HG03558 (cell line): Measurements from ENCODE around the gene TCF25.
"Not testable (repeated sequence)": the region's sequence is repeated elsewhere in the genome, so short reads cannot be mapped to it uniquely, and the experiment has no call there.

Experiments used
- ATAC-seq: cut with Tn5 transposase; IDR thresholded peaks from one replicate; pipeline ENCODE4 v1.9.1; 2021; ENCODE audit warnings: moderate number of reproducible peaks; ENCODE audit not compliant: unreplicated experiment; ENCODE audit errors: extremely low read depth

Gene TCF25

DNA sequence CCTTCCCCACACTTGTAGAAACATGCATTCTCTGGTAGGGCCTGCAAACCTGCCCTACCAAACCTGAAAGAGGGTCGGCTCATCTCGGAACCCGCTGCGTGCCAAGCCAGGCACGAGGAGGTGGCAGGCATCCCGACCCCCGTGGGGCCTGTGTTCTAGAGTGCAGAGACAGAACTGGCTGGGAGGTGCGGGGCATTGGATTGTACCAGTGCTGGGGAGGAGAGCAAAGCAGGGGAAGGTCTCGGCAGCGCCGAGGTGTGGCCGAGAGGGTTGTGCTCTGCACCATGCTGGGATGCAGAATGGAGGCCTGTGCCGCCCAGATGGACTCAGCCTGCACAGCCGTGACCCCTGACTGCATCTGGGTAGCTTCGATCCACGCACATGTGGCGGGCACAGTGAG lies 27.5 kb downstream of the TCF25 start:
- no peak for ATAC-seq

GRCh38 chr16:89902980-89903379 lies 29.6 kb downstream of the TCF25 start:
- ATAC-seq, result no peak

DNA sequence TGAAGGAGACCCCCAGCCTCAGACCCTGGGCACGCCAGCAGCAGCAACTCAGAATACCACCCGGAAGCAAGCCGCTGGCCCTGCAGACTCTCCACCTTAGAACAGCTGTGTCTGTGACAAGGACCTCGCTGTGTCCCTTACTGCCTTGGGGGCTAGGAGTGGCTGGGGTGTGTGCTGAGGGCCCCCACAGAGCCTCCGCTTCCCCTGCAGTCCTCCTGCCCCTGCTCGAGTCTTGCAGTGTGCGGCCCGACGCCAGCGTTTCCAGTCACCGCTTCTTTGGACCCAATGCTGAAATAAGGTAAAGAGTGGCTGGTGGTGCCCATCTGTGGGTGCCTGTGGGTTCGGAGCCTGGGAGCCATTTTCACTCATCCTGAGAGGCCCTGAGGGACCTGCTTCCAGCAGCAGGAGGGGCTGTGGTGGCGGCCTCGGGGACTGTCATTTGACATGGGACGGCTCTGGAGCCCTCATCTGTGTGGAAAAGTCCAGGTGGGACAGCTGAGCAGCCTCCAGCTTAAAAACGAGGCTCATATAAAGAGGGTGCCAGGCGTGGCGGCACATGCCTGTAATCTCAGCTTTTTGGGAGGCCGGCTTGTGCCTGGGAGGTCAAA lies 30.6 kb downstream of the TCF25 start:
- no peak for ATAC-seq

DNA sequence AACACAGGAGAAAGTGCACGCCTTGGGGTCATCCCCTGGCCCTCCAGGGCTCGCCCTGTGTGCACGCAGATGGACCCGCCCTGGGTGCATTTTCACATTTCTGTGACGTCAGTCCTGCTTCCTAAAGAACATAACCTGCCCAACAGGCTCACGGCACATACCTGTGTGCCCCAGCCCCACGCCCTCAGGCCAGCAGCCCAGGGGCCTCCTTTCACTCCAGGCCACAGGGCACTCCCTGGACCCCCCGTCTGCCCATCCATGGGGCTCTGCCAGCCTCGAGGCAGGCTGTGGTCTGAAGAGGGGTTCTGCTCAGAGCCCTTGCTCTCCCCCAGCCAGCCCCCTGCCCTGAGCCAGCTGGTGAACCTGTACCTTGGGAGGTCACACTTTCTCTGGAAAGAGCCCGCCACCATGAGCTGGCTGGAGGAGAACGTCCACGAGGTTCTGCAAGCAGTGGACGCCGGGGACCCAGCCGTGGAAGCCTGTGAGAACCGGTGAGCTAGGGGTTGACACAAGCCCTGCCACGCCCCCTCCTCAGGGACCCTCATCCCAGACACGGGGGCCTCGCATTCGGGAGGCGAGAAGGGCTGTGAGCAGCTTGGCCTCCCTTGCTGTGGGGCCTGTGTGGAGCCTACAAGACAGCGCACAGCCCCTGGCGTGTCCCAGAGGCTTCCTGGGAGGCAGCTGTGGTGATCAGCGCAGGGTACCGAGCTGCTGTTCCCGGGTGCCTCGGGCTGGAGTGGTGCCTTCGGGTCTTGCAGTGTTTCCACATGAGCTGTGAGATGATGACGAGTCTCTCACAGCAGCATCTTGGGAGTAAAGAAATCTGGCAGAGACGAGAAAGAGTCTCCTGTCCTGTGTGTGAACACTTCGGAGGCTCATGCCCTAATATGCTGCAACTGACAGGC lies 31.5 kb downstream of the TCF25 start:
- no peak for ATAC-seq

DNA sequence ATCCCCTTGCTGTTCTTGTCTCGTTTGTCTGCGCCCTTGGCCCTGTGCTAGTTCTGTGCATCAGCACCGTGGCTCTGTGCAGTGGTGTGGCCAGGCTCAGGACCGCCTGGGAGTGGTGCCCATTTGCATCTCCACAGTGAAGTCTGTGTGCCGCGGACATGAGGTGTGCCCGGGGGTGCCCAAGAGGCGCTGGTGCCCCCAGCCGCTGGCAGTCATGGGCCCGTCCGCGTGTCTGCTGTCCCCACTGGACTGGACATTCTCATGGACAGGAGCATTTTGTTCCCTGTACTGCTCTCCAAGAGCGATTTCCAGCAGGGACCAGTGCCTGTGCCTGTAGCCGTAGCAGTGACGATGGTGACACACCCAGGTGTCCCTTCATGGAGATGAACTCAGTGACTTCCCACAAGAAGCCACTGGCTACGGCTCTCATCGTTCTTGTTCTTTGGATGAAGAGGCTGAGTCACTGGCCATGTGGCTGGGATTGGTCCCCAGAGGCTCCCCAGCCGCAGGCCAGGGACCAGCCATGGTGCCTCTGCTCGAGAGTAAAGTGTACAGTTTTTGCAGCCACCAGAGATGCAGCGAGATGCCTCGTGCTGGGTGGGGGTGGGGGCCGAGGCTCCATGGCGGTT lies 32.2 kb downstream of the TCF25 start:
- ATAC-seq, result no peak

DNA sequence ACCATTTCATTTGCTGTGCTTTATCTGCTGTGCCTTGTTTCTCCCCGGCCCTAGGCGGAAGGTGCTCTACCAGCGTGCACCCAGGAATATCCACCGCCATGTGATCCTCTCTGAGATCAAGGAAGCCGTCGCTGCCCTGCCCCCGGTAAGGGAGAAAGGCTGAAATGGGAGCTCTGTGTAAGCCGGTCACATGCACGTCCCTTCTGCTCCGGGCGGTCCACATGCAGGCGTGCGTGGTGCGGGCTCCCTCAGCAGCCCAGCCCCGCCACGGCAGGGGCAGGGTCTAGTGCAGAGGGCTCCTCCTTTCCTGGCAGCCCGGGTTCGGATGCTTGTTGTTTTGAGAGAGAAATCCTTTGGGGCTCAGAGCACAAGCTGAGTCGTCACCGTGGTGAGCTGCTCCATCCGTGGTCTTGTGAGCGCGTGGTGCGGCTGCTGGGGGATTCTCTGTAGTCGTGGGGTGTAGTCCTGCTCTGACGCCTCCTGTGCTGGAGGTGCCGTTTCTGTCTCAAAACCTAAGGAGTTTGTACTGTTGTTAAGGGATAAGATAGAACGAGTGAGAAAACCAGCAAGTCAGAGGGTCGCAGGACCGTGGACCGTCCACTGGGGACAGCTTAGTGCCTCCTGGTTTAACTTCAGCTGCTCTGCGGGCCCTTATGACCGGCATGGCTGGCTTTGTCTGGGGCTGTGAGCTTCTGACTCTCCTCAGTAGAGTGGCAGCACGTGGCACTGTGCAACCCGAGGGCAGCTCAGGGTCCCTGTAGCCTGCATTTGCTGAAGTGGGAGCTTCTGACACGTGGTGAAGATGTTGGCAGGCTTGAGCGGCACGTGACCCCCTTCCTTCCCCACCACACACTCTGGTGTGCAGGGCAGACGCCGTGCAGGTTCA lies 33.0 kb downstream of the TCF25 start:
- no peak for ATAC-seq

DNA sequence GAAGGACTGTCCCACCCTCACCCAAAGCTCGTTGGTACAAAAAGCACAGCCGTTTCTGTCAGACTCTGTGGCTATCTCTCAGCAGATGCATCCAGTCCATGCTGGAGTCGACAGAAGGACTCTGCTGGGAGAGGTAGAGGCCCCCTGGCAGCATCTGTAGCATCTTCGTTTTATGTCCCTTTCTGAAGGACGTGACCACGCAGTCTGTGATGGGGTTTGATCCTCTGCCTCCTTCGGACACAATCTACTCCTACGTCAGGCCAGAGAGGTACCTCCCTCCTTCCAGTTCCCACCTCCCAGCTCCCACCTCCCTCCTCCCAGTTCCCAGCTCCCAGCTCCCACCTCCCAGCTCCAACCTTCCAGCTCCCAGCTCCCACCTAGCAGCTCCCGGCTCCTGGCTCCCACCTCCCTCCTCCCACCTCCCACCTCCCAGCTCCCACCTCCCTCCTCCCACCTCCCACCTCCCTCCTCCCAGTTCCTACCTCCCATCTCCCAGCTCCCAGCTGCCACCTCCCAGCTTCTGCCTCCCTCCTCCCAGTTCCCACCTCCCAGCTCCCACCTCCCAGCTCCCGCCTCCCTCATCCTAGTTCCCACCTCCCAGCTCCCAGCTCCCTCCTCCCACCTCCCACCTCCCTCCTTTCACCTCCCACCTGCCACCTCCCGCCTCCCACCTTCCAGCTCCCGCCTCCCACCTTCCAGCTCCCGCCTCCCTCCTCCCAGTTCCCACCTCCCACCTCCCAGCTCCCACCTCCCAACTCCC lies 33.8 kb downstream of the TCF25 start:
- no peak for ATAC-seq

GRCh38 chr16:89908236-89908635 lies 34.8 kb downstream of the TCF25 start:
- ATAC-seq, result no peak

GRCh38 chr16:89909777-89910716 lies 36.7 kb downstream of the TCF25 start:
- ATAC-seq, result no peak

- no peak for ATAC-seq
Observed at GRCh38 chr16:89910717-89911354, 37.4 kb downstream of the TCF25 start.

DNA sequence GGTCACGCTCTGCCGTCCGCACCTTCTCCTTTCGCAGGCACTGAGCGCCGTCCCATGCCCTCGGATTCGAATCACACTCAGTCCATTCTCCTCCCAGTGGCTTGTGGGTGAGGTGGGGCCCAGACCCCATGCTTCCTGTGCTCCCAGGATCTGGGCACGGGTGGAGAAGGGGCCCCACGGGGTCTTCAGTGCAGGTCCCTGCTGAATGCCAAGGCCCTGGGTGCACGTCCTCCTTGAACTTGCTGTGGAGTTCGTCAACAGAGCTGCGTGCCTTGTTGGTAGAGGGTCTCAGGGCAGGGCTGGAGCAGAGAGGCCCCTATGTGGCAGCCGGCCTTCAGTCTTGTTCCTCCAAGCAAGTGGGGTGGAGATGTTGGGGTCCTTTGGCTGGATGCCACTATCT lies 38.0 kb downstream of the TCF25 start:
- no peak for ATAC-seq

- ATAC-seq, result no peak
Observed at GRCh38 chr16:89912143-89912542, 38.8 kb downstream of the TCF25 start.

- ATAC-seq, result no peak
Observed at GRCh38 chr16:89912627-89913026, 39.2 kb downstream of the TCF25 start.

GRCh38 chr16:89913408-89914387 lies 40.3 kb downstream of the TCF25 start:
- ATAC-seq, result no peak

DNA sequence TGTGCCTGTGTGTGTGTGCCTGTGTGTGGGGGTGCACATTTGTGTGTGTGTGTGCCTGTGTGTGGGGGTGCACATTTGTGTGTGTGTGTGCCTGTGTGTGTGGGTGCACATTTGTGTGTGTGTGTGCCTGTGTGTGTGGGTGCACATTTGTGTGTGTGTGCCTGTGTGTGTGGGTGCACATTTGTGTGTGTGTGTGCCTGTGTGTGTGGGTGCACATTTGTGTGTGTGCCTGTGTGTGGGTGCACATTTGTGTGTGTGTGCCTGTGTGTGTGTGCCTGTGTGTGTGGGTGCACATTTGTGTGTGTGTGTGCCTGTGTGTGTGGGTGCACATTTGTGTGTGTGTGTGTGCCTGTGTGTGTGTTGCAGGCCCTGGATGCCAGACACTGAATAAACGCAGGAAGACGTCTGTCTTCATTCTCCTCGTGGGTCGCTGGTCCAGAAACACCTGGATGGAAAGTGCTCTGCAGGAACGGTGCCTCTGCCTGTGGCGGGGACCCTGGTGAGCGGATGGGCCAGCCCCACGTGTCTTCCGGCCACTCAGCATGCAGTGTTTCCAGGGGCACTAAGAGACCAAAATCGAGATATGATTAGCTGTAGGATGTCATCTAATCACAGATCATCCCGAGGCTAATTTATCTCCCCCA lies 41.4 kb downstream of the TCF25 start:
- not testable (repeated sequence) for ATAC-seq
